ENCODE data around the gene ZNRF1. TPM values are rescaled to one million over a fixed set of nuclear protein-coding genes. Genes with fewer than 3 reads are reported as not detected.

ZNRF1 gene
- total and polyA plus RNA-seq, 10 of the 15 experiments (the other 5 are each of a cell fraction or from before 2014, with no cell fraction given), result 5.8 to 25.9 (median 14.3) TPM

DNA sequence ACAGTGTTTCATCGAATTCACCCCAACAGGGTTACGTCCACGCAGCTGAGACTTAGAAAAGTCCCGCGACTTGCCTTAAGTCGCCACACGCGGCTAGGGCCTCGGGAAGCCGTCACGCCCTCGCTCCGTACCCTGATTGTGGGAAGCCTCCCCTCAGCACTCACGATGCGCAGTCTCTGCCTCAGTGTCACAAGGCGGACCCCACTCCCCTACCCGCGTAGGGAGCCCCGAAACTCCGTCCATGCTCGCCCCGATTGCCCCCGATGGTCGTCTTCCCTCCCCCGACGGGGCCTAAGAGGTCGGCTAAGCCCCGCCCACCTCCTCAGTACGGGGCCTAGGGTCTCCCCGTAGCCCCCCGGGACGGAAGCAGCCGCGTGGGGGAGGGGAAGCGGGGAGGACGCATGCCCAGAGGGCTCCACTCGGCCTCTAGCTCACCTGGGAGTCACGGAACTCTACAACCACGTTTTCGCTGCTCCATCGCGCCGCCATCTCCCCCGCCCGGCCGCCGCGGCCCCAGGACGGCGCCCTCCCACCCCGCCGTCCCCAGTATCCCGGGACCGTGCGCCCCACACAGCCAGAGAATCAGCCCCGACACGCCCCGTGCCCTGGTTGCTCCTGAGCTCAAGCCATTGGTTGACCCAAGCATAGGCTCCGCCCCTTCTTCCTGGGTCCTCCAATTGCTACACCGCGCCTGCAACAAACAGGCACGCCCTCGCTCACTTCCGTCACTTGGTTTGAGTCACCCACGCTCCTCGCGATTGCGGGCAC is 14.1 kb upstream of the ZNRF1 start, which contains the start of gene WDR59 (continued):
- TF ChIP-seq RCOR1 (conservative IDR thresholded peaks at IDR 0.05; ENCODE audit: low read depth, low read length) (no peak), SIN3A (IDR thresholded peaks at IDR 0.05; ENCODE audit: low read depth, low read length) (0 out of 2 replicates have a peak, but pooled peaks have one; percentile 11), ASH2L (IDR thresholded peaks at IDR 0.05; ENCODE audit: borderline replicate concordance, low read depth) (no peak), CHD2 (IDR thresholded peaks at IDR 0.05; ENCODE audit: borderline replicate concordance, low read depth, low read length) (peak; percentile 96)

DNA sequence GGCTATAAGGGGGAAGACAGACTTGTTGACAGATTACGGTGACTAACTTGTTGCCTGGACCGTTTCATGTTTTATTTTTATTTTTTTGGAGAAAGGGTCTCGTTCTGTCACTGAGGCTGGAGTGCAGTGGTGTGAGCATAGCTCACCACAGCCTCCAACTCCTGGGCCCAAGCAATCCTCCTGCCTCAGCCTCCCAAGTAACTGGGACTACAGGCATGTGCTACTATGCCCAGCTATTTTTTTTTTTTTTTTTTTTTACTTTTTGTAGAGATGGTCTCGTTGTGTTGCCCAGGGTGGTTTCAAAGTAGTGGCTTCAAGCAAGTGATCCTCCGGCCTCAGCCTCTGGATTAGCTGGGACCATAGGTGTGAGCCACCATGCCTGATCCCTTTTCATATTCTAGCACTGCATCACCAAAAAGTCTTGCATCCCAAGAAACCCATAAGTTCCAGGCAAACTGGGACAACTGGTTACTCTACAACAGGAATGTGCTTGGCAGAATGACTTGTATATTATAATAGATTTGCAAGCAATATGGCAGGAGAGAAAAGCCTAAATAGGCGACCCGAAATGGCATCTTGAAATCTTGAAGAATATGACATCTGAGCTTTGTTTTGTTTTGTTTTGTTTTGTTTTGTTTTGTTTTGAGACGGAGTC is 11.7 kb upstream of the ZNRF1 start:
- Histone ChIP-seq H3K36me3 (ENCODE audit: control insufficient read depth in 2 of 2, insufficient read depth in 2 of 2, low read length in 1 of 2) (no peaks in the 10 kb centered on the region), H3K9ac (ENCODE audit: control insufficient read depth, insufficient read depth, low read length) (no peak overlapping the region), H3K27ac (ENCODE audit: control insufficient read depth, insufficient read depth) (no peak overlapping the region), H3K4me3 (no peak overlapping the region), H4K20me1 (ENCODE audit: control insufficient read depth, insufficient read depth) (no peaks in the 10 kb centered on the region), H3K4me1 (ENCODE audit: control insufficient read depth, insufficient read depth, low read length) (no peaks in the 10 kb centered on the region; the same call in 1 of the 2 replicates), H3K27me3 (replicated peaks in 1 of 2; ENCODE audit: control insufficient read depth in 2 of 2, insufficient read depth in 2 of 2, low read length in 1 of 2) (no peaks in the 10 kb centered on the region), H2AFZ (ENCODE audit: control insufficient read depth, low read depth, low read length) (no peak overlapping the region), H3K4me2 (ENCODE audit: control insufficient read depth, insufficient read depth) (no peak overlapping the region), H3K9me3 (replicated peaks; ENCODE audit: control insufficient read depth, insufficient read depth, low read length) (no peaks in the 10 kb centered on the region), H3K79me2 (ENCODE audit: control insufficient read depth, insufficient read depth, low read length) (peaks cover 24% of the 10 kb centered on the region)
- ChIA-PET SMC1A (ENCODE audit: uncharacterized antibody, unreplicated experiment) (interaction anchor here (1.2 to 3.3 kb wide), 2 partner anchors 11 to 125 kb away, joined by 3 to 9 read pairs; partner anchors contain the start of gene ZNRF1), RAD21 (ENCODE audit: unreplicated experiment) (interaction anchor here (0.9 to 1.3 kb wide), 2 partner anchors 122 to 124 kb away, joined by 3 read pairs; no protein-coding TSS in a partner anchor), CTCF (interaction anchor here (0.5 to 2.8 kb wide), 5 partner anchors 11 to 125 kb away, joined by 3 to 18 read pairs (median 3); partner anchors contain the start of gene ZNRF1), POLR2A (interaction anchor here (0.6 to 0.7 kb wide), 4 partner anchors 28 to 650 kb away, joined by 3 to 4 read pairs (median 4); no protein-coding TSS in a partner anchor)
- intact Hi-C loops (cut with micrococcal nuclease; ENCODE audit: unreplicated experiment) (no loop called here), in situ Hi-C loops (cut with MboI) (no loop called here)
- FAIRE-seq (no peak), DNase-seq (ENCODE audit: low read depth, low spot score) (no peak), ATAC-seq (no peak)
- BruUV-seq (replicated peaks), result no TSS peak
- WGBS (ENCODE audit: insufficient coverage, insufficient replicate concordance, low lambda C conversion rate, missing lambda C conversion rate), result 57% methylated on average over 8 of the region's 8 CpGs
- TF ChIP-seq, protein P1, sequence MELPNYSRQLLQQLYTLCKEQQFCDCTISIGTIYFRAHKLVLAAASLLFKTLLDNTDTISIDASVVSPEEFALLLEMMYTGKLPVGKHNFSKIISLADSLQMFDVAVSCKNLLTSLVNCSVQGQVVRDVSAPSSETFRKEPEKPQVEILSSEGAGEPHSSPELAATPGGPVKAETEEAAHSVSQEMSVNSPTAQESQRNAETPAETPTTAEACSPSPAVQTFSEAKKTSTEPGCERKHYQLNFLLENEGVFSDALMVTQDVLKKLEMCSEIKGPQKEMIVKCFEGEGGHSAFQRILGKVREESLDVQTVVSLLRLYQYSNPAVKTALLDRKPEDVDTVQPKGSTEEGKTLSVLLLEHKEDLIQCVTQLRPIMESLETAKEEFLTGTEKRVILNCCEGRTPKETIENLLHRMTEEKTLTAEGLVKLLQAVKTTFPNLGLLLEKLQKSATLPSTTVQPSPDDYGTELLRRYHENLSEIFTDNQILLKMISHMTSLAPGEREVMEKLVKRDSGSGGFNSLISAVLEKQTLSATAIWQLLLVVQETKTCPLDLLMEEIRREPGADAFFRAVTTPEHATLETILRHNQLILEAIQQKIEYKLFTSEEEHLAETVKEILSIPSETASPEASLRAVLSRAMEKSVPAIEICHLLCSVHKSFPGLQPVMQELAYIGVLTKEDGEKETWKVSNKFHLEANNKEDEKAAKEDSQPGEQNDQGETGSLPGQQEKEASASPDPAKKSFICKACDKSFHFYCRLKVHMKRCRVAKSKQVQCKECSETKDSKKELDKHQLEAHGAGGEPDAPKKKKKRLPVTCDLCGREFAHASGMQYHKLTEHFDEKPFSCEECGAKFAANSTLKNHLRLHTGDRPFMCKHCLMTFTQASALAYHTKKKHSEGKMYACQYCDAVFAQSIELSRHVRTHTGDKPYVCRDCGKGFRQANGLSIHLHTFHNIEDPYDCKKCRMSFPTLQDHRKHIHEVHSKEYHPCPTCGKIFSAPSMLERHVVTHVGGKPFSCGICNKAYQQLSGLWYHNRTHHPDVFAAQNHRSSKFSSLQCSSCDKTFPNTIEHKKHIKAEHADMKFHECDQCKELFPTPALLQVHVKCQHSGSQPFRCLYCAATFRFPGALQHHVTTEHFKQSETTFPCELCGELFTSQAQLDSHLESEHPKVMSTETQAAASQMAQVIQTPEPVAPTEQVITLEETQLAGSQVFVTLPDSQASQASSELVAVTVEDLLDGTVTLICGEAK (IDR thresholded peaks at IDR 0.05; ENCODE audit: borderline replicate concordance), result no peak
- TF ChIP-seq ZNF217 (IDR thresholded peaks at IDR 0.05) (no peak), EP300 (IDR thresholded peaks at IDR 0.05; ENCODE audit: borderline replicate concordance in 1 of 2, control insufficient read depth in 1 of 2, low read depth in 2 of 2, low read length in 2 of 2) (no peak), BHLHE40 (IDR thresholded peaks at IDR 0.05; ENCODE audit: borderline replicate concordance in 1 of 2, low read depth in 2 of 2, low read length in 1 of 2) (no peak), LARP7 (IDR thresholded peaks at IDR 0.05) (no peak), GATAD2B (conservative IDR thresholded peaks at IDR 0.05; ENCODE audit: low read depth) (no peak), RAD21 (IDR thresholded peaks at IDR 0.05; ENCODE audit: insufficient read depth, low read depth, low read length) (no peak), CREB1 (IDR thresholded peaks at IDR 0.05; ENCODE audit: low read depth) (no peak)
- TF ChIP-seq, protein P2, sequence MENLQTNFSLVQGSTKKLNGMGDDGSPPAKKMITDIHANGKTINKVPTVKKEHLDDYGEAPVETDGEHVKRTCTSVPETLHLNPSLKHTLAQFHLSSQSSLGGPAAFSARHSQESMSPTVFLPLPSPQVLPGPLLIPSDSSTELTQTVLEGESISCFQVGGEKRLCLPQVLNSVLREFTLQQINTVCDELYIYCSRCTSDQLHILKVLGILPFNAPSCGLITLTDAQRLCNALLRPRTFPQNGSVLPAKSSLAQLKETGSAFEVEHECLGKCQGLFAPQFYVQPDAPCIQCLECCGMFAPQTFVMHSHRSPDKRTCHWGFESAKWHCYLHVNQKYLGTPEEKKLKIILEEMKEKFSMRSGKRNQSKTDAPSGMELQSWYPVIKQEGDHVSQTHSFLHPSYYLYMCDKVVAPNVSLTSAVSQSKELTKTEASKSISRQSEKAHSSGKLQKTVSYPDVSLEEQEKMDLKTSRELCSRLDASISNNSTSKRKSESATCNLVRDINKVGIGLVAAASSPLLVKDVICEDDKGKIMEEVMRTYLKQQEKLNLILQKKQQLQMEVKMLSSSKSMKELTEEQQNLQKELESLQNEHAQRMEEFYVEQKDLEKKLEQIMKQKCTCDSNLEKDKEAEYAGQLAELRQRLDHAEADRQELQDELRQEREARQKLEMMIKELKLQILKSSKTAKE (IDR thresholded peaks at IDR 0.05; ENCODE audit: low read depth, poor library complexity, severe bottlenecking), result no peak

All from GM12878 (cell line).